OCI-LY7 (cell line): ENCODE results near the gene PLXDC1.
"Not testable (repeated sequence)": the region's sequence is repeated elsewhere in the genome, so short reads cannot be mapped to it uniquely, and the experiment has no call there.

ENCODE experiments used
- CTCF ChIP-seq: fragments of 200-600 bp; sonication (generic); conservative IDR thresholded peaks from 2 replicates; pipeline ENCODE4 v1.5.1; 2014; ENCODE audit warnings: mild to moderate bottlenecking, antibody characterized with exemption, low read length, moderate library complexity, mixed read lengths
- EZH2phosphoT487 ChIP-seq: fragments of 200-600 bp; sonication (generic); IDR thresholded peaks from 2 replicates; pipeline ENCODE4 v1.6.1; 2018; ENCODE audit warnings: low read depth, borderline replicate concordance, mild to moderate bottlenecking, mixed run types, antibody characterized with exemption, low read length, moderate library complexity, mixed read lengths

GRCh38 chr17:39121919-39122318, 29.5 kb downstream of the PLXDC1 start:
- TF ChIP-seq CTCF, EZH2phosphoT487: not testable (repeated sequence)
